ENCODE data around the gene ZNG1F.
"Not testable (repeated sequence)": the region's sequence is repeated elsewhere in the genome, so short reads cannot be mapped to it uniquely, and the experiment has no call there.

Gene ZNG1F

GRCh38 chr9:41082358-41082757, 106.8 kb downstream of the ZNG1F start:
- not testable (repeated sequence) for DNase-seq

All from NCI-H524 treated with DMSO at 0.1 percent for 48 hours (cell line).